Measurements from ENCODE around the gene DRAM2. TPM values are rescaled to one million over a fixed set of nuclear protein-coding genes. Genes with fewer than 3 reads are reported as not detected.

DRAM2 gene
- total RNA-seq, 1 experiment from 2014 or later: 34.4 TPM

DNA sequence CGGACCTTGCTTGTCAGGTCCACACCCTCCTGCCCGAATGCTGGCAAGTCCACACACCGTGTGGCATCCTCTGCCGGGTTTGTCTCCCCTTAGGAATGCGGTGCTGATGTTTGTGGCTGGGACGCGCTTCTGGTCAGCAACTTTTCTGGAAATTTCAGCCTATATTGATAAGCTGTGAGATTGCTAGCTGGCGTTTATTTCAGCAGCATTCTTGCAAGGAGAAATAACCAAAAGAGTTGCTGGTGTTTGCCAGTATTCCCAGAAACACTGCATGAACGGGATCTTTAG is 731 bp upstream of the DRAM2 start:
- no peak overlapping the region for H3K4ac ChIP-seq (ENCODE audit: low read depth, low read length)
- no peak overlapping the region for H4K8ac ChIP-seq (replicated peaks; ENCODE audit: insufficient read length, low read depth, low read length)
- TF ChIP-seq, protein P1, sequence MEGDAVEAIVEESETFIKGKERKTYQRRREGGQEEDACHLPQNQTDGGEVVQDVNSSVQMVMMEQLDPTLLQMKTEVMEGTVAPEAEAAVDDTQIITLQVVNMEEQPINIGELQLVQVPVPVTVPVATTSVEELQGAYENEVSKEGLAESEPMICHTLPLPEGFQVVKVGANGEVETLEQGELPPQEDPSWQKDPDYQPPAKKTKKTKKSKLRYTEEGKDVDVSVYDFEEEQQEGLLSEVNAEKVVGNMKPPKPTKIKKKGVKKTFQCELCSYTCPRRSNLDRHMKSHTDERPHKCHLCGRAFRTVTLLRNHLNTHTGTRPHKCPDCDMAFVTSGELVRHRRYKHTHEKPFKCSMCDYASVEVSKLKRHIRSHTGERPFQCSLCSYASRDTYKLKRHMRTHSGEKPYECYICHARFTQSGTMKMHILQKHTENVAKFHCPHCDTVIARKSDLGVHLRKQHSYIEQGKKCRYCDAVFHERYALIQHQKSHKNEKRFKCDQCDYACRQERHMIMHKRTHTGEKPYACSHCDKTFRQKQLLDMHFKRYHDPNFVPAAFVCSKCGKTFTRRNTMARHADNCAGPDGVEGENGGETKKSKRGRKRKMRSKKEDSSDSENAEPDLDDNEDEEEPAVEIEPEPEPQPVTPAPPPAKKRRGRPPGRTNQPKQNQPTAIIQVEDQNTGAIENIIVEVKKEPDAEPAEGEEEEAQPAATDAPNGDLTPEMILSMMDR (conservative IDR thresholded peaks at IDR 0.05): no peak
- H3K79me1 ChIP-seq (ENCODE audit: insufficient read depth, low read depth, low read length, poor library complexity, severe bottlenecking): no peaks in the 10 kb centered on the region
- H3K23me2 ChIP-seq (ENCODE audit: insufficient read length, low read depth, low read length, poor library complexity, severe bottlenecking): peaks cover 5% of the 10 kb centered on the region
- H3K4me1 ChIP-seq (ENCODE audit: insufficient read depth, low read length): no peaks in the 10 kb centered on the region
- no CpG with 5 or more reads among the region's 9 CpGs for WGBS (ENCODE audit: extremely low coverage, insufficient read length, low lambda C conversion rate)
- Mint-ChIP-seq H3K27me3 (ENCODE audit: low read depth) (peaks cover 1% of the 10 kb centered on the region; the same call in 1 of the 2 replicates), H3K4me3 (peak overlapping the region; percentile 98), H3K27ac (peak overlapping the region in 2 of 3 experiments; percentile 98 to 99; a peak in 3 of 7 replicates), H3K36me3 (ENCODE audit: insufficient read depth in 1 of 3, low read depth in 3 of 3) (peaks cover 6 to 10% (median 6%) of the 10 kb centered on the region in 3 experiments; a peak in 6 of 7 replicates), H3K4me1 (peaks cover 29 to 33% of the 10 kb centered on the region in 2 experiments), H3K9me3 (no peaks in the 10 kb centered on the region; a peak in 1 of 5 replicates)
- no peaks in the 10 kb centered on the region for H3K9me3 ChIP-seq (ENCODE audit: control insufficient read depth, low read depth, low read length)
- no peak overlapping the region for H2AFZ ChIP-seq (ENCODE audit: low read length)
- H2BK20ac ChIP-seq (ENCODE audit: low read depth, low read length, poor library complexity, severe bottlenecking): no peak overlapping the region
- no peak overlapping the region for H3K27ac ChIP-seq (ENCODE audit: insufficient read length, low read depth, low read length)
- H3T11ph ChIP-seq (ENCODE audit: low read length): no peak overlapping the region
- H4K5ac ChIP-seq (ENCODE audit: insufficient read length, low read depth, low read length): no peak overlapping the region
- no peak overlapping the region for H3K56ac ChIP-seq (ENCODE audit: insufficient read length, low read depth, low read length)
- H3K23ac ChIP-seq (ENCODE audit: insufficient read length, low read depth, low read length): no peak overlapping the region
- no peak overlapping the region for H3K18ac ChIP-seq (ENCODE audit: insufficient read length, low read depth, low read length)
- H4K20me1 ChIP-seq (ENCODE audit: control insufficient read depth, insufficient read depth, insufficient read length): no peaks in the 10 kb centered on the region
- H3K9ac ChIP-seq (ENCODE audit: extremely low read depth, insufficient read length, low read length): peak overlapping the region; percentile 79
- no peak overlapping the region for H2BK120ac ChIP-seq (ENCODE audit: low read depth, low read length, poor library complexity, severe bottlenecking)
- no peak overlapping the region for H2BK5ac ChIP-seq (ENCODE audit: insufficient read length, low read length)
- H3K4me2 ChIP-seq (ENCODE audit: insufficient read depth, insufficient read length, low read length): peak overlapping the region; percentile 84
- no peak overlapping the region for H4K91ac ChIP-seq (ENCODE audit: insufficient read length, low read depth, low read length)
- DNase-seq: peak; percentile 64
- H3K14ac ChIP-seq (ENCODE audit: insufficient read depth, low read length): peak overlapping the region; percentile 21; the same call in 1 of the 2 replicates
- no peak overlapping the region for H2BK15ac ChIP-seq (ENCODE audit: low read depth, low read length)
- H2BK12ac ChIP-seq (ENCODE audit: insufficient read length, low read depth, low read length): no peak overlapping the region
- peaks cover 17% of the 10 kb centered on the region; the same call in 1 of the 2 replicates for H3K79me2 ChIP-seq (ENCODE audit: insufficient read depth, low read length)
- H3K27me3 ChIP-seq (ENCODE audit: insufficient read depth, low read length): no peaks in the 10 kb centered on the region
- no peak overlapping the region for H2AK5ac ChIP-seq (ENCODE audit: insufficient read length, low read length)

Measured in H9 (cell line).